Caco-2 (cell line): ENCODE data around the gene NSUN3. TPM values are rescaled to one million over a fixed set of nuclear protein-coding genes. Genes with fewer than 3 reads are reported as not detected.
"Not testable (repeated sequence)": the region's sequence is repeated elsewhere in the genome, so short reads cannot be mapped to it uniquely, and the experiment has no call there.

ENCODE experiments used
- BruUV-seq: library from RNA; stranded (reverse); fragments of 400-500 nt; replicated peaks from 2 replicates; lab custom pipeline; 2021; lab: Mats Ljungman, UMichigan
- CTCF ChIA-PET: fragments of 300-600 bp; sonication (Branson Sonifier 250); formaldehyde crosslinking; loops from one replicate; lab custom pipeline; 2022; ENCODE audit warnings: antibody characterized with exemption; lab: Charles Lee
- POLR2A ChIA-PET: fragments of 300-600 bp; sonication (Branson Sonifier 250); formaldehyde crosslinking; loops from one replicate; lab custom pipeline; 2022; ENCODE audit warnings: antibody characterized with exemption; lab: Charles Lee
- DNase-seq, 2 experiments: peaks; one replicate each; pipeline versions ENCODE4 v3.0.0 to v3.0.0-alpha.2; 2020 to 2022
- H3K27me3 ChIP-seq: replicated peaks from 2 replicates; pipeline ENCODE4 v1.6.0; 2011; ENCODE audit warnings: low read length; ENCODE audit not compliant: control insufficient read depth, insufficient read depth
- H3K36me3 ChIP-seq: 2 replicates; pipeline ENCODE4 v1.5.1; 2011; ENCODE audit warnings: low read length; ENCODE audit not compliant: control insufficient read depth, insufficient read depth
- H3K4me1 ChIP-seq: fragments of 250-450 bp; sonication (Bioruptor Pico); 2 replicates; pipeline ENCODE4 v1.5.1; 2020; ENCODE audit warnings: mild to moderate bottlenecking
- H3K4me3 ChIP-seq: 2 replicates; pipeline ENCODE4 v1.5.1; 2011; ENCODE audit warnings: low read depth, mild to moderate bottlenecking, control low read depth, low read length
- H3K9me3 ChIP-seq: fragments of 250-450 bp; sonication (Bioruptor Pico); 2 replicates; pipeline ENCODE4 v1.5.1; 2020; ENCODE audit warnings: mild to moderate bottlenecking, moderate library complexity
- H3K27ac Mint-ChIP-seq: one replicate; pipeline ENCODE4 v1.8.0; 2022; ENCODE audit warnings: mixed read lengths; ENCODE audit not compliant: unreplicated experiment
- H3K27me3 Mint-ChIP-seq: one replicate; pipeline ENCODE4 v1.8.0; 2022; ENCODE audit warnings: mixed read lengths; ENCODE audit not compliant: insufficient read depth, unreplicated experiment
- H3K36me3 Mint-ChIP-seq: one replicate; pipeline ENCODE4 v1.8.0; 2022; ENCODE audit warnings: mild to moderate bottlenecking, mixed read lengths; ENCODE audit not compliant: insufficient read depth, unreplicated experiment
- H3K4me1 Mint-ChIP-seq: one replicate; pipeline ENCODE4 v1.8.0; 2022; ENCODE audit warnings: low read depth, mixed read lengths; ENCODE audit not compliant: unreplicated experiment
- H3K4me3 Mint-ChIP-seq: one replicate; pipeline ENCODE4 v1.8.0; 2022; ENCODE audit warnings: mild to moderate bottlenecking, moderate library complexity, mixed read lengths; ENCODE audit not compliant: unreplicated experiment
- H3K9me3 Mint-ChIP-seq: one replicate; pipeline ENCODE4 v1.8.0; 2022; ENCODE audit warnings: mixed read lengths; ENCODE audit not compliant: unreplicated experiment
- intact Hi-C: fragments of 100-400 bp; cut with micrococcal nuclease; formaldehyde crosslinking; loops from one replicate; pipeline ENCODE4 v1.10.0; 2022; ENCODE audit not compliant: unreplicated experiment
- total RNA-seq: library from RNA; stranded (reverse); gene quantifications from 2 replicates; pipeline ENCODE4 v1.2.3, GENCODE V29; 2022
- TF ChIP-seq, protein P1 (sequence below), 2 experiments: fragments of 200-600 bp in 1 of 2; IDR thresholded peaks; 1 replicate in 1 of 2; 2 replicates in 1 of 2; pipeline versions ENCODE4 v1.5.1 to v1.8.0; 2011 to 2022; ENCODE audit warnings: antibody characterized with exemption in 1 of 2, control low read depth in 1 of 2, inconsistent platforms in 1 of 2, low read depth in 1 of 2, low read length in 1 of 2, mild to moderate bottlenecking in 1 of 2, moderate library complexity in 1 of 2; ENCODE audit not compliant: insufficient read depth in 1 of 2, severe bottlenecking in 1 of 2, unreplicated experiment in 1 of 2

The NSUN3 gene
- total RNA-seq, 1 experiment from 2014 or later, result 7.1 TPM

DNA sequence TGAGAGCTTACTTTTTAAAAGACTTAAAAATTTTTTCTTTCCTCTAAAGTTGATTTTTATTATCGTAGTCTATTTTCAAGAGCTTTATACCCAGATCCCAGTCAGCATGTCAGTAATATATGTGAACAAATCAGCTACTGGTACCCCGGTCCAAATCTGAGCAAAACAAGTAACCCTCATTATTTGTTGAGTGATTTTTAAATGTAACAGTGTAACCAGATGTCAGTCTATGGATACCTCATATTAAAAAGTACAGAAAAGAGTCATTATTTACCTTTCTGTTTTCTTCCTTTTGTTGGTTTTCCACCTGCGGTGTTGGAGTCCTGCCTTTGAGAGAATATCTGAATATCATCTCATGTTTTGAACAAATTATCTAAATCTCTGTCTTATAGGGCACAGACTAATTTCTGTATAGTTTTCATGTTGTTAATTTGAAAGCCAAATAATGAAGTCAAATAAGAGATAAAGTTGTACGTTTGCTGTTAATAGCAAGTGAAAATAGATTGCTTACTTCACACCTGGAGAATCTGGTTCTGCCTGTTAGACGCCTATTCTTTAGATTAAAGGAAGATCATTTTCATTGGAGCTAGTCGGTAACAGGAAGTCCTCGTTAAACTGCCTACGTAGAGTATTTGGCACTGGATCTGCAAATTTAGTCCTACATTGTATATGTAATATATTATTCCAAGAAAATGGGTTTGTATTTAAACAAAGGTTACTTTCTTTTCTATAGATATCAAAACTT, 34.6 kb upstream of the NSUN3 start, which contains the start of gene STX19:
Gene STX19, minus strand, starts transcription at position 505 of the 745 bp plus-strand sequence. CDS start 13,328 bp downstream, outside the sequence.
- H3K9me3 ChIP-seq, result no peaks in the 10 kb centered on the region
- CTCF ChIA-PET, result no interaction called here
- peaks cover 4% of the 10 kb centered on the region; the same call in 1 of the 2 replicates for H3K4me1 ChIP-seq
- no peaks in the 10 kb centered on the region for H3K4me1 Mint-ChIP-seq
- no peaks in the 10 kb centered on the region for H3K27me3 Mint-ChIP-seq
- no peak within 1 kb of the TSS for H3K27ac Mint-ChIP-seq
- H3K27me3 ChIP-seq, result no peaks in the 10 kb centered on the region
- BruUV-seq, result no TSS peak
- no peaks in the 10 kb centered on the region for H3K36me3 ChIP-seq
- no peak within 1 kb of the TSS for H3K4me3 Mint-ChIP-seq
- intact Hi-C loops, result no loop called here
- H3K9me3 Mint-ChIP-seq, result no peaks in the 10 kb centered on the region
- H3K36me3 Mint-ChIP-seq, result no peaks in the 10 kb centered on the region
- POLR2A ChIA-PET, result no interaction called here
- H3K4me3 ChIP-seq, result no peak within 1 kb of the TSS
- TF ChIP-seq, protein P1, sequence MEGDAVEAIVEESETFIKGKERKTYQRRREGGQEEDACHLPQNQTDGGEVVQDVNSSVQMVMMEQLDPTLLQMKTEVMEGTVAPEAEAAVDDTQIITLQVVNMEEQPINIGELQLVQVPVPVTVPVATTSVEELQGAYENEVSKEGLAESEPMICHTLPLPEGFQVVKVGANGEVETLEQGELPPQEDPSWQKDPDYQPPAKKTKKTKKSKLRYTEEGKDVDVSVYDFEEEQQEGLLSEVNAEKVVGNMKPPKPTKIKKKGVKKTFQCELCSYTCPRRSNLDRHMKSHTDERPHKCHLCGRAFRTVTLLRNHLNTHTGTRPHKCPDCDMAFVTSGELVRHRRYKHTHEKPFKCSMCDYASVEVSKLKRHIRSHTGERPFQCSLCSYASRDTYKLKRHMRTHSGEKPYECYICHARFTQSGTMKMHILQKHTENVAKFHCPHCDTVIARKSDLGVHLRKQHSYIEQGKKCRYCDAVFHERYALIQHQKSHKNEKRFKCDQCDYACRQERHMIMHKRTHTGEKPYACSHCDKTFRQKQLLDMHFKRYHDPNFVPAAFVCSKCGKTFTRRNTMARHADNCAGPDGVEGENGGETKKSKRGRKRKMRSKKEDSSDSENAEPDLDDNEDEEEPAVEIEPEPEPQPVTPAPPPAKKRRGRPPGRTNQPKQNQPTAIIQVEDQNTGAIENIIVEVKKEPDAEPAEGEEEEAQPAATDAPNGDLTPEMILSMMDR (IDR thresholded peaks at IDR 0.05; ENCODE audit: insufficient read depth in 1 of 2, low read depth in 1 of 2, low read length in 1 of 2, severe bottlenecking in 1 of 2, unreplicated experiment in 1 of 2), result no peak
- peak in 1 of 2 experiments; percentile 2 for DNase-seq

DNA sequence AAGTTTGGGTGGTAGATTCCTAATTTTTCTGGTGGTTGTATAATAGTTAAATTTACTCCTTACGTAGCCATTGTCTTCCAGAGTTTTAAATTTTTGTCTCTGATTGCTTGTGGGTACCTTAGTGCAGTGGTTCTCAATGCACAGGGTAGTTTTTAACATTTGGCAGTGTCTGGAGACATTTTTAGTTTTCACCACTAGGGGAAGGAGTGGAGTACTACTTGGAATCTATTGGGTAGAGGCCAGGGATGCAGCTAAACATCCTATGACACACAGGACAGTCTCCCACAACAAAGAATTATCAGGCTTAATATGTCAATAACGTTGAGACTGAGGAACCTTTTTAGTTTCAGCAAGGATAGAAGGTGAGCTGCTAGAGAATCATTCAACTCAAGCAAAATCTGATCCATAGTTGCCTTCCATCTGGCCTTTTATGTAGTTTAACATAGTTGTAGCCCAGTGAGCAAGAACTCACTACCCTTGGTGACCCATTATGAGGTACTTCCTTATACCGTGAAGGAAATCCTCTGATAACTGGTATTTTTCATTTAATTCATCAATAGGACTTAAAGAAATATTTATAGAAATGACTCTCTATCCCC, 25.9 kb upstream of the NSUN3 start:
- ChIA-PET CTCF (no interaction called here), POLR2A (no interaction called here)
- intact Hi-C loops, result no loop called here
- no peaks in the 10 kb centered on the region for H3K36me3 ChIP-seq
- no peaks in the 10 kb centered on the region for H3K9me3 Mint-ChIP-seq
- H3K36me3 Mint-ChIP-seq, result no peaks in the 10 kb centered on the region
- H3K4me3 Mint-ChIP-seq, result no peak overlapping the region
- no peaks in the 10 kb centered on the region for H3K27me3 ChIP-seq
- no TSS peak for BruUV-seq
- peak in 1 of 2 experiments; percentile 34 for DNase-seq
- no peak overlapping the region for H3K27ac Mint-ChIP-seq
- no peak overlapping the region for H3K4me3 ChIP-seq
- H3K9me3 ChIP-seq, result no peaks in the 10 kb centered on the region
- no peaks in the 10 kb centered on the region for H3K4me1 ChIP-seq
- TF ChIP-seq, protein P1 (IDR thresholded peaks at IDR 0.05; ENCODE audit: insufficient read depth in 1 of 2, low read depth in 1 of 2, low read length in 1 of 2, severe bottlenecking in 1 of 2, unreplicated experiment in 1 of 2), result peak; percentile 31 to 58
- no peaks in the 10 kb centered on the region for H3K27me3 Mint-ChIP-seq
- H3K4me1 Mint-ChIP-seq, result no peaks in the 10 kb centered on the region

DNA sequence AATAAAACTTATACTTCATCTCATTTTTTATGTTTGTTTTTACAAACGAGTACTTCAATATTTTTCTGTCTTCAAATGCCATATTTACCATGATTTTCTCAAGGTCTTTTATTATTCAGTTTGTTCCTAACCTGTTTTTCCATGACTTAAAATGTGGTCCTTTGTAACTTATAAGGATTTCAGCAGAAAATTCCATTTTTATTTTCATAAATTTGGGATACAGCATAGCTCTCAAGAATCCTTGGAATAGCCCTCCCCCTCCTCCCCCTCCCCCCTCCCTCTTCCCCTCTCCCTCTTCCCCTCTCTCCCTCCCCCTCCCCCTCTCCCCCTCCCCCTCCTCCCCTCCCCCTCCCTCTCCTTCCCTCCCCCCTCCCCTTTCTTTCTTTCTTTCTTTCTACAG, 19.6 kb upstream of the NSUN3 start:
- Mint-ChIP-seq H3K4me3 (peak overlapping the region; percentile 42), H3K4me1 (no peaks in the 10 kb centered on the region), H3K27ac (peak overlapping the region; percentile 69), H3K9me3 (no peaks in the 10 kb centered on the region), H3K36me3 (peaks cover 32% of the 10 kb centered on the region), H3K27me3 (no peaks in the 10 kb centered on the region)
- Histone ChIP-seq H3K9me3 (no peaks in the 10 kb centered on the region; the same call in 1 of the 2 replicates), H3K4me1 (no peaks in the 10 kb centered on the region), H3K4me3 (no peak overlapping the region), H3K36me3 (no peaks in the 10 kb centered on the region), H3K27me3 (no peaks in the 10 kb centered on the region)
- ChIA-PET CTCF (no interaction called here), POLR2A (no interaction called here)
- TF ChIP-seq, protein P1 (IDR thresholded peaks at IDR 0.05; ENCODE audit: insufficient read depth in 1 of 2, low read depth in 1 of 2, low read length in 1 of 2, severe bottlenecking in 1 of 2, unreplicated experiment in 1 of 2), result no peak
- intact Hi-C loops, result no loop called here
- DNase-seq, result no peak
- BruUV-seq, result no TSS peak

DNA sequence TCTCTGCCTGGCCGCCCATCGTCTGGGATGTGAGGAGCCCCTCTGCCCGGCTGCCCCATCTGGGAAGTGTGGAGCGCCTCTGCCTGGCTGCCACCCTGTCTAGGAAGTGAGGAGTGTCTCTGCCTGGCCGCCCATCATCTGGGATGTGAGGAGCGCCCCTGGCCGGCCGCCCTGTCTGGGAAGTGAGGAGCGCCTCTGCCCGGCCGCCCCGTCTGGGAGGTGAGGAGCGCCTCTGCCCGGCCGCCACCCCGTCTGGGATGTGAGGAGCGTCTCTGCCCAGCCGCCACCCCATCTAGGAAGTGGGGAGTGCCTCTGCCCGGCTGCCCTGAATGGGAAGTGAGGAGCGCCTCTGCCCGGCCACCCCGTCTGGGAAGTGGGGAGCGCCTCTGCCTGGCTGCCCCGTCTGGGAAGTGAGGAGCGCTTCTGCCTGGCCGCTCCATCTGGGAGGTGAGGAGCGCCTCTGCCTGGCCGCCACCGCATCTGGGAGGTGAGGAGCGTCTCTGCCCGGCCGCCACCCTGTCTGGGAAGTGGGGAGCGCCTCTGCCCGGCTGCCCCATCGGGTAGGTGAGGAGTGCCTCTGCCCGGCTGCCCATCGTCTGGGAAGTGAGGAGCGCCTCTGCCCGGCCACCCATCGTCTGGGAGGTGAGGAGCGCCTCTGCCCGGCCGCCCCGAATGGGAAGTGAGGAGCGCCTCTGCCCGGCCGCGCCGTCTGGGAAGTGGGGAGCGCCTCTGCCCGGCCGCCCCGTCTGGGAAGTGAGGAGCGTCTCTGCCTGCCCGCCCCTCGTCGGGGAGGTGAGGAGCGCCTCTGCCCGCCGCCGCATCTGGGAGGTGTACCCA, 18.5 kb upstream of the NSUN3 start:
- H3K27me3 ChIP-seq, H3K4me3 ChIP-seq, H3K4me3 Mint-ChIP-seq, H3K4me1 Mint-ChIP-seq, DNase-seq, CTCF ChIA-PET, H3K4me1 ChIP-seq, BruUV-seq, H3K9me3 Mint-ChIP-seq, H3K27ac Mint-ChIP-seq, H3K36me3 ChIP-seq, POLR2A ChIA-PET, H3K9me3 ChIP-seq, H3K27me3 Mint-ChIP-seq, intact Hi-C loops: not testable (repeated sequence)
- peaks cover 32% of the 10 kb centered on the region for H3K36me3 Mint-ChIP-seq
